Gastrocnemius medialis (tissue), 4 donors: Measurements from ENCODE around the gene STC2. TPM values are rescaled to one million over a fixed set of nuclear protein-coding genes. Genes with fewer than 3 reads are reported as not detected.
"Not testable (repeated sequence)": the region's sequence is repeated elsewhere in the genome, so short reads cannot be mapped to it uniquely, and the experiment has no call there.

ENCODE experiments used
- ATAC-seq, 2 donors: fragments of 150-250 bp; one replicate each; pipeline ENCODE4 v1.9.1; 2016
- DNase-seq, 2 donors: peaks; one replicate each; pipeline ENCODE4 v3.0.0-alpha.2; 2019
- H3K27ac ChIP-seq, 4 donors: fragments of 200-600 bp; sonication (generic); 1 replicate in 1 of 4; 2 replicates in 3 of 4; pipeline ENCODE4 v1.5.1; 2016 to 2018; ENCODE audit warnings: mild to moderate bottlenecking in 2 of 4, moderate library complexity in 1 of 4
- H3K27me3 ChIP-seq, 3 donors: fragments of 200-600 bp; sonication (generic) in 2 of 3; 1 replicate in 1 of 3; 2 replicates in 2 of 3; pipeline versions ENCODE4 v1.5.1 to v1.6.0; 2016 to 2019; ENCODE audit warnings: mild to moderate bottlenecking in 1 of 3, moderate library complexity in 1 of 3
- H3K36me3 ChIP-seq, 2 donors: fragments of 200-600 bp; sonication (generic) in 1 of 2; one replicate each; pipeline ENCODE4 v1.5.1; 2017 to 2018
- H3K4me1 ChIP-seq, 2 donors: fragments of 200-600 bp; sonication (generic) in 1 of 2; one replicate each; pipeline ENCODE4 v1.5.1; 2016 to 2017; ENCODE audit warnings: mild to moderate bottlenecking in 2 of 2
- H3K4me3 ChIP-seq, 4 donors: fragments of 200-600 bp; sonication (generic) in 3 of 4; 1 replicate in 1 of 4; 2 replicates in 3 of 4; pipeline ENCODE4 v1.5.1; 2016 to 2019; ENCODE audit warnings: mild to moderate bottlenecking in 2 of 4
- H3K9me3 ChIP-seq, 3 donors: fragments of 200-600 bp; sonication (generic) in 2 of 3; 1 replicate in 1 of 3; 2 replicates in 2 of 3; pipeline ENCODE4 v1.5.1; 2016 to 2019
- POLR2A ChIP-seq, 2 donors: fragments of 450-650 bp; IDR thresholded peaks; one replicate each; pipeline ENCODE4 v1.6.1; 2017; ENCODE audit warnings: antibody characterized with exemption in 2 of 2, mild to moderate bottlenecking in 2 of 2, moderate library complexity in 2 of 2
- in situ Hi-C, 4 donors: fragments of 200-750 bp; cut with MboI; loops; one replicate each; pipeline versions ENCODE4 v1.15.0 to v1.8.0; 2017; ENCODE audit warnings: low sequenced_read_pairs in 4 of 4
- intact Hi-C: fragments of 100-400 bp; cut with DNase I; formaldehyde crosslinking; loops from one replicate; pipeline ENCODE4 v1.15.1; 2023; ENCODE audit warnings: low total_unique reads
- total RNA-seq, 4 donors: library from RNA; depleted of rRNA; stranded (reverse); fragments of >200 nt; gene quantifications; one replicate each; pipeline versions ENCODE4 v1.1.0 to v1.2.3, GENCODE V29; 2016
- TF ChIP-seq, protein P1 (sequence below), 5 experiments: fragments of 450-650 bp in 3 of 5; fragments of 200-600 bp in 2 of 5; sonication (generic) in 2 of 5; IDR thresholded peaks in 4 of 5; conservative IDR thresholded peaks in 1 of 5; 1 replicate in 4 of 5; 2 replicates in 1 of 5; pipeline ENCODE4 v1.5.1; 2016 to 2019; ENCODE audit warnings: antibody characterized with exemption in 5 of 5, mild to moderate bottlenecking in 3 of 5, moderate library complexity in 3 of 5

STC2 gene, protein sequence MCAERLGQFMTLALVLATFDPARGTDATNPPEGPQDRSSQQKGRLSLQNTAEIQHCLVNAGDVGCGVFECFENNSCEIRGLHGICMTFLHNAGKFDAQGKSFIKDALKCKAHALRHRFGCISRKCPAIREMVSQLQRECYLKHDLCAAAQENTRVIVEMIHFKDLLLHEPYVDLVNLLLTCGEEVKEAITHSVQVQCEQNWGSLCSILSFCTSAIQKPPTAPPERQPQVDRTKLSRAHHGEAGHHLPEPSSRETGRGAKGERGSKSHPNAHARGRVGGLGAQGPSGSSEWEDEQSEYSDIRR
- 10 to 100 TPM in 1 of 4 donors, 1 to 10 TPM in 2, under 1 TPM in 1; 0.39 to 12.7 (median 4.0) TPM for total RNA-seq

DNA sequence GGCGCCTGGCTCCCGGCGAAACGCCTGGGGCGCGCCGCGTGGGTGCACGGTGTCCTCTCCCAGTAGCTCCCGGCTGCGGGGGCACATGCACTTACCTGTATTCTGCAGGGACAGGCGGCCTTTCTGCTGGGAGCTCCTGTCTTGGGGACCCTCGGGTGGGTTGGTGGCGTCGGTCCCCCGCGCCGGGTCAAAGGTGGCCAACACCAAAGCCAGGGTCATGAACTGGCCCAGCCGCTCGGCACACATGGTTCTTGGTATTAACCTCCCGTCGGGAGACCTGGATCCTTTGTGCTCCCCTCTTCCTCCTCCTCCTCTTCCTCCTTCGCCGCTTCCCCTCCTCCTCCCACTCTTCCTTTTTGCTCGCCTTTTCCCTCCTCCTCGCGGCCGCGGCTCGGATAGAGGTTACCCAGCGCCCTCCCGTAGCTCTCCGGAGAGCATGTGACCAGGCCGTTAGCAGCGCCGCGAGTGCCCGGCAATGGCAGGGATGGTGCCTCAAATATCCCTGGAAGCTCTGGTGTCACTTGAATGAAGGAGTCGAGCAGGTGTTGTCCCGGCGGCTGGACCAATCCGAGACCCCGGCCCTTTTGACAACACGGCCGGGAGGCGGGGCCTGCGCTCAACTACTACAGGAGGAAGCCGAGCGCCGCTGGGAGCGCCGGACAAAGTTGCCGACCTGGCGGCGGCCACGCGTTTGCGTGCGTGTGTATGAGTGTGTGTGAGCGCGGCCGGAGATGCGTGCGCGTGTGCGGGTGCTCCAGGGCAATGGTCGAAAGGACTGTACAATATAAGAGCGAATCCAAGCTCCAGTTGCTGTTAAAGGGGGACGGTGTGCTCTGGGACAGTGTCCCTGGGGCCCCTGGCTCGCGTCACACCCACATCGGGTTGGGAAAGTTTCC lies at the start of gene STC2:
Gene STC2, minus strand, starts transcription at position 467 of the 896 bp plus-strand sequence. Its CDS starts 221 bp downstream, at position 246.
- DNase-seq (peak; percentile 90 to 95), ATAC-seq (peak; percentile 81 to 88)
- in situ Hi-C loops (no loop called here), intact Hi-C loops (loop anchor here (1.0 to 10.0 kb wide), 4 partner anchors 124 to 647 kb away; partner anchors contain the start of gene BNIP1)
- Histone ChIP-seq H3K27me3 (peaks cover 0 to 3% (median 0%) of the 10 kb centered on the region in 3 donors), H3K36me3 (peaks cover 0 to 2% of the 10 kb centered on the region in 2 donors), H3K9me3 (no peaks in the 10 kb centered on the region), H3K27ac (peak within 1 kb of the TSS; percentile 68 to 83 (median 78)), H3K4me3 (peak within 1 kb of the TSS; percentile 47 to 66 (median 62)), H3K4me1 (peaks cover 8 to 28% of the 10 kb centered on the region in 2 donors)
- TF ChIP-seq POLR2A (IDR thresholded peaks at IDR 0.05) = peak; percentile 65 to 84
- TF ChIP-seq, protein P1, sequence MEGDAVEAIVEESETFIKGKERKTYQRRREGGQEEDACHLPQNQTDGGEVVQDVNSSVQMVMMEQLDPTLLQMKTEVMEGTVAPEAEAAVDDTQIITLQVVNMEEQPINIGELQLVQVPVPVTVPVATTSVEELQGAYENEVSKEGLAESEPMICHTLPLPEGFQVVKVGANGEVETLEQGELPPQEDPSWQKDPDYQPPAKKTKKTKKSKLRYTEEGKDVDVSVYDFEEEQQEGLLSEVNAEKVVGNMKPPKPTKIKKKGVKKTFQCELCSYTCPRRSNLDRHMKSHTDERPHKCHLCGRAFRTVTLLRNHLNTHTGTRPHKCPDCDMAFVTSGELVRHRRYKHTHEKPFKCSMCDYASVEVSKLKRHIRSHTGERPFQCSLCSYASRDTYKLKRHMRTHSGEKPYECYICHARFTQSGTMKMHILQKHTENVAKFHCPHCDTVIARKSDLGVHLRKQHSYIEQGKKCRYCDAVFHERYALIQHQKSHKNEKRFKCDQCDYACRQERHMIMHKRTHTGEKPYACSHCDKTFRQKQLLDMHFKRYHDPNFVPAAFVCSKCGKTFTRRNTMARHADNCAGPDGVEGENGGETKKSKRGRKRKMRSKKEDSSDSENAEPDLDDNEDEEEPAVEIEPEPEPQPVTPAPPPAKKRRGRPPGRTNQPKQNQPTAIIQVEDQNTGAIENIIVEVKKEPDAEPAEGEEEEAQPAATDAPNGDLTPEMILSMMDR (IDR thresholded peaks at IDR 0.05 in 4 of 5, conservative IDR thresholded peaks at IDR 0.05 in 1 of 5) = peak in 1 of 5 experiments; percentile 12

DNA sequence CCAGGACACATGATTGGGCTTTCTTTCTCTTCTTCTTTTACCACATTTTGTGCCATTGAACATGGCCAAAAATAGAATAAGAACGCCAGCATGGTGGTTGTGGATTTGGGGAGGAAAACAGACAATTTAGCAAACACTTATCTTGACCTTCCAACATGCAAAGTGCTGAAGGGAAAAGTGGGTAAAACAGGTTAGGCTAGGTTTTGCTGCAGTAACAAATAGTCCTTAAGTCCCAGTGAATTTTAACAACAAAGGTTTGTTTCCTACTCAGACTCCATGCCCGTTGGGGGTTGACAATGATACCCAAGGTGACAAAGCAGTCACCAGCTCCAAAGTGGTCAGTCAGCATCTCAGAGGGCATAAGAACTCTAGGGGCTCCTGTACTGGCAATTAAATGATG lies 43.2 kb upstream of the STC2 start:
- Histone ChIP-seq H3K9me3 (peaks cover 0 to 1% (median 0%) of the 10 kb centered on the region in 3 donors), H3K4me1 (no peaks in the 10 kb centered on the region), H3K4me3 (no peak overlapping the region), H3K27me3 (no peaks in the 10 kb centered on the region), H3K36me3 (no peaks in the 10 kb centered on the region), H3K27ac (no peak overlapping the region)
- TF ChIP-seq, protein P1 (IDR thresholded peaks at IDR 0.05 in 4 of 5, conservative IDR thresholded peaks at IDR 0.05 in 1 of 5) = no peak
- ATAC-seq (no peak), DNase-seq (no peak)
- intact Hi-C loops = no loop called here
- in situ Hi-C loops = no loop called here

DNA sequence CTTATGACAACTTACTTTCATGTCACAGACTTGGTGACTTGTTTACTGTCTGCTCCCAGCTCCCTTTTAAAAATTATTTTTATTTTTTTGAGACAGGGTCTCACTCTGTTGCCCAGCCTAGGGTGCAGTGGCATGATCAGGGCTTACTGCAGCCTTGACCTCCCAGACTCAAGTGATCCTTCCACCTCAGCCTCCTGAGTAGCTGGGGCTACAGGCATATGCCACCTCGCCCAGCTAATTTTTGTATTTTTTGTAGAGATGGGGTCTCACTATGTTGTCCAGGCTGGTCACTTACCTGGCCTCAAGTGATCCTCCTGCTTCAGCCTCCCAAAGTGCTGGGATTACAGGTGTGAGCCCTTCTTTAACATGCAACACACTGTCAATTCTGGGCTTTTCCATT lies 35.2 kb upstream of the STC2 start:
- H3K36me3 ChIP-seq, in situ Hi-C loops, H3K4me3 ChIP-seq, intact Hi-C loops, H3K27me3 ChIP-seq, DNase-seq, H3K27ac ChIP-seq, H3K4me1 ChIP-seq, ATAC-seq: not testable (repeated sequence)
- peaks cover 0 to 13% (median 0%) of the 10 kb centered on the region in 3 donors for H3K9me3 ChIP-seq

DNA sequence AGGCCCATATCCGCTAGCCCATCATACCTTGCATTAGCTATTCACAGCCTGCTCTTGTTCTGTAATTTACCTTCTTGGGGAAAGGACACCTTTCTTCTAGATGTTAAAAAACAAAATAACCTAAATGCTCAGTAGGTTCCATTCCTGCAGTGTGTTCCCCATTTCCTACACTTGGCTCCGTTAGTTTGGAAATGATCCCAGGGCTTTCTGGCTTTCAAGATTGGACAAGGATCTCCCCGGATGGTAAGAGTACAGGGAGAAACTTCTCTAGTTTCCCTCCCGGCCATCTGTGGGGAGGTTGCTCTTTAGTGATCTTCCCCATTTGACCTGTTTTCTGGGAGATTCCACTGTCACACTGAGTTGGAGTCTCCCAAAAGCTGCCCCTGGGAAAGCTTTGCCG lies 27.3 kb upstream of the STC2 start:
- intact Hi-C loops (no loop called here), in situ Hi-C loops (no loop called here)
- DNase-seq (no peak), ATAC-seq (no peak)
- no peak for TF ChIP-seq POLR2A (IDR thresholded peaks at IDR 0.05)
- TF ChIP-seq, protein P1 (IDR thresholded peaks at IDR 0.05 in 4 of 5, conservative IDR thresholded peaks at IDR 0.05 in 1 of 5) = no peak
- no peaks in the 10 kb centered on the region for H3K9me3 ChIP-seq
- H3K4me3 ChIP-seq = no peak overlapping the region
- H3K27ac ChIP-seq = no peak overlapping the region
- H3K27me3 ChIP-seq = peaks cover 0 to 4% (median 0%) of the 10 kb centered on the region in 3 donors
- no peaks in the 10 kb centered on the region for H3K4me1 ChIP-seq
- H3K36me3 ChIP-seq = no peaks in the 10 kb centered on the region

DNA sequence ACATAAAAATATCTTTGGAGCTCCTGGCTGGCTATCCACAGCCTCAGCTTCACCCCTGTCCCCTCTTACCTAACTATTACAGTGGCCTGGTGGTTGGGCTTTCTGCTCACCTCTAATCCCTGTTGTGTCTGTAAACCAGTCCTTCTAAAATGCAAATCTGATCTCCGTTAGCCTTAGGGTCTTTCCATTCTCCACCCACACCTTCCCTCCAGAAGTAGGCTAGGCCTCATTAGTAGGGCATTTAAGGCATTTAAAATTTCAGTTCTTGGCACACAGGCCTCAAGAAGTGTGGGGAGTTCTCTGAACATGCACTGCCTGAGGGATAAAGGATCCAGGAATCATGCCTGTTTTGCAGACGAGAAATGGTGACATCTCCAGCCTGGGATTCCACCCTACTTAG lies 26.4 kb upstream of the STC2 start:
- intact Hi-C loops (no loop called here), in situ Hi-C loops (no loop called here)
- H3K4me3 ChIP-seq = no peak overlapping the region
- DNase-seq (no peak), ATAC-seq (no peak)
- H3K4me1 ChIP-seq = no peaks in the 10 kb centered on the region
- no peak overlapping the region for H3K27ac ChIP-seq
- no peaks in the 10 kb centered on the region for H3K36me3 ChIP-seq
- no peak for TF ChIP-seq POLR2A (IDR thresholded peaks at IDR 0.05)
- TF ChIP-seq, protein P1 (IDR thresholded peaks at IDR 0.05 in 4 of 5, conservative IDR thresholded peaks at IDR 0.05 in 1 of 5) = no peak
- no peaks in the 10 kb centered on the region for H3K9me3 ChIP-seq
- H3K27me3 ChIP-seq = peaks cover 0 to 4% (median 0%) of the 10 kb centered on the region in 3 donors
